ENCODE data around the gene COG4.

Gene COG4

DNA sequence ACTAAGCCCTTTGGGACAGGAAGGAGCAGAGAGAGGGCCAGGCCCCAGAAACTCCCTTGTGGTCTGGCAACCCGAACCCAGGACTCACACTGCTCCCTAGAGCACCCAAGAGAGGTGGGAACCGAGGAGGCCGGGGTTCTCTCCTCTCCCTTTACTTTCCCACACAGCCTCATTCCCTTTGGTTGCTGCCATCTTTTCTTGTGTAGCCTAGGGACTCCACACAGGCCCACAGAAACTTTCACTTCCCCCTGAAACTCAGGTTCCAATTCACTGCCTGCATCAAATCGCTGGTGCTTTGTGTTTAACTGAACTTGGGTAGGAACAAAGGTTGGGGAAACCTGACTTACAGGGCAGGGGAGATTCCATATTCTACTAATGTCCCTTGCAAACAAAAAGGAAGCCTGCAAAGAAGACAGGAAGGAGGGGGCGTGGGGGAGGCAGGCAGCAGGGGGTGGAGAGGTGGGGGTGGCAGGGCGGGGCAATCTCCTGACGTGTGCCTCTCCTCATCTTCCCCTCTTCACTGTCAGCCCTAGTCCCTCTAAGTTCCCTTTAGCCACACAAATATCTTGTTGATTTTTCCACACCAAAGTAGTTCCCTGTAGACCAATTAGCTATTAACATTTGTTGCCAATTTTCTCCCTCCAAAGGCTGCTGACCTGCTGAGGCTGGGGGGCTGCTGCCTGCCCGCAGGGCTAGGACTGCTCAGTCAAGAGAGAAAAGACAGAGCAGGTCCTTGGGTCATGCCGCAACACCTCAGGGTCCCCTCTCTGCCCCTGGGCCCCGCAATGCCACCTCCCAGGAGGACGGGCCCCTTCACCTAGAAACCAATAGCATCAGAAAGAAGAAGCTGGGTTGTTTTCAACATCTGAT, 92.5 kb downstream of the COG4 start:
- DNase-seq = peak; percentile 33

All from stimulated activated CD4-positive, alpha-beta T cell treated with anti-CD3 and anti-CD28 coated beads, Interleukin-1b, Interleukin-23, amount 100 ng/mL, for 48 hours (primary cell).